HG03575 (cell line): Measurements from ENCODE around the gene SSMEM1.
"Not testable (repeated sequence)": the region's sequence is repeated elsewhere in the genome, so short reads cannot be mapped to it uniquely, and the experiment has no call there.

ENCODE experiments used
- ATAC-seq: cut with Tn5 transposase; IDR thresholded peaks from one replicate; pipeline ENCODE4 v1.9.1; 2021; ENCODE audit not compliant: unreplicated experiment, insufficient number of reproducible peaks, low FRiP score; ENCODE audit errors: extremely low read depth

The SSMEM1 gene

DNA sequence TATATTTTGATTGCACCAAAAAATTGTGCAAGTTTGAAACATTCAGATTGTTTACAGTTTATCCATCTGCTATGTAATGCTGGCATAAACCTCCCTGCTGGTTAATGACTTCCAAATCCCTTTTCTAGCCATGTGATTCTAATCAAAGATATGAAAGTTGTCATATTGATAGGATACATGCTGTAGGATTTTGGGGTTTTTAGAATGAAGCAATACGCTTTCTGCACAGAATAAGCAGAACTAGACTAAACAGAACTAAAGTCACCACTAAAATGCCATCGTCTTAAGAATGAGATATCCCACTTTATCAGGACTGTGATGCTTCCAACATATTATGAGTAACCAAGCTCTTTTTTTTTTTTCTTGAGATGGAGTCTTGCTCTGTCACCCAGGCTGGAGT, 856 bp downstream of the SSMEM1 start:
- no peak for ATAC-seq

GRCh38 chr7:130210181-130210935, 2.7 kb downstream of the SSMEM1 start:
- ATAC-seq = no peak

DNA sequence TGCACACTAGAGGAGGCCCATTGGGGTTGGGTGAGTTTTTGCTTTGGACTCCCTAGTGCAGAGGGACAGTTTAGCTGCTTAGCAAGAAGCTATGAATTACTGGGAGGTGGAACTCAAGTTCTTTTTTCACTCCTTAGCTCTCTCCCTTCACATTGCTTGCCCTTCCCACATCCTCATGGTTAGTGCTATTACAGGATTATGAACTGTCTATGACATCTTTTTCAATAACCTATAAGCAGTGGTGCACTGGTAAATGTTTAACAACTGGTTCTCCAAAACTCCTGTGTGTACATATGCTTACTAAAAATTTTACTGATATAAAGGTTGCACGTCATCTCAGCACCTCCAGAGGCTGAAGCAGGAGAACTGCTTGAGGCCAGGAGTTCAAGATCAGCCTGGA, 6.2 kb downstream of the SSMEM1 start:
- no peak for ATAC-seq

DNA sequence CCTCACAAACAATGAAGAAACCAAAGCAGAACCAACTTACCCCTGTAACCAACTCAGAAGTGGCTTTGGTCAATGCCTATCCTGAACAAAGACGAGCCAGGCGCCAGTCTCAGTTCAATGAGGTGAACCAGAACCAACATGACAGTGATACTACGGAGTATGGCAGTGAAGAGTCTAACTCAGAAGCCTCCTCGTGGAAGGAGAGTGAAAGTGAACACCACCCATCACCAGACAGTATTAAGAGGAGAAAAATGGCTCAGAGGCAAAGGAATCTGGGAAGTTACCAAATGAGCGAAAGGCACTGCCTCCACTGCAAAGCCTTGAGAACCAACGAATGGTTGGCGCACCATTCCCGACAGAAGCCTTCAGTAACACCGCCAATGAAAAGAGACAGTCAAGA, 8.4 kb downstream of the SSMEM1 start:
- no peak for ATAC-seq

DNA sequence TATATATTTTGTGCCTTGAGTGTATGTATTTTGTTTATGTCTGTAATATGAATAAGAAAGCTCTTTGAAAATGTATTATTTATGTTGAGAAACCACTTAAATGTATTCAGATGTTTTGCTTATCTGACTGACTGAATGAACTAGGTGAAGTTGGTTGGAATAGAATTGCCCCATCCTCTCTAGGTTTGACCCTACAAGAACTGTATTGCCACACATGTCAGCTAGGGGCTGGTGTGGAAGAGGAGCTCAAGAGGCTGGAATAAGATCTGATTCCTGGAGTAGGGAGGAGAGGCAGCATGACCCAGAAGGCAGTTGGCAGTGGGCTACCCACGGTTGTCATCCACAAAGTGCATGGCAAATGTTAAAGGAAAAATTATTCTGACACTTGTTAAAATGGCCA, 9.1 kb downstream of the SSMEM1 start:
- ATAC-seq = no peak

GRCh38 chr7:130218806-130219620, 11.4 kb downstream of the SSMEM1 start:
- ATAC-seq = no peak

DNA sequence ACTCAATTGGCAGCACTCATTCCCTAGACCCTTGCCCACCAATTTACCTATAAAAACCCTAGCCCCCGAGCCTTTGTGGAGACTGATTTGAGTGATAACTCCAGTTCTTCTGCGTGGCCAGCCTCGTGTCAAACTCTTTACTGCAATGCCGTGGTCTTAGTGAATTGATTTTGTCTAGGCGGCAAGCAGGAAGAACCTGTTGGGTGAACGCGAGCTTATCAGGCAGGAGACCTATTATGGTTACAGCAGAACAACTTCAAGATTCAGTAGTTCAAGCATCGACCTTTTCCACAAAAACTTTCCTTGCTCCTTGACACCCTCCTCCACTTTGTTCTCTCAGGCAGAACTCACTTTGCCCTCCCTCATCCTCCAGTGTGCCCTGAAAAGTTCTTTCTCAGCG, 12.2 kb downstream of the SSMEM1 start:
- no peak for ATAC-seq

- ATAC-seq = no peak
These were observed 14.1 kb downstream of the SSMEM1 start for GRCh38 chr7:130221746-130222145.

GRCh38 chr7:130223646-130224045, 16.0 kb downstream of the SSMEM1 start:
- ATAC-seq = no peak

DNA sequence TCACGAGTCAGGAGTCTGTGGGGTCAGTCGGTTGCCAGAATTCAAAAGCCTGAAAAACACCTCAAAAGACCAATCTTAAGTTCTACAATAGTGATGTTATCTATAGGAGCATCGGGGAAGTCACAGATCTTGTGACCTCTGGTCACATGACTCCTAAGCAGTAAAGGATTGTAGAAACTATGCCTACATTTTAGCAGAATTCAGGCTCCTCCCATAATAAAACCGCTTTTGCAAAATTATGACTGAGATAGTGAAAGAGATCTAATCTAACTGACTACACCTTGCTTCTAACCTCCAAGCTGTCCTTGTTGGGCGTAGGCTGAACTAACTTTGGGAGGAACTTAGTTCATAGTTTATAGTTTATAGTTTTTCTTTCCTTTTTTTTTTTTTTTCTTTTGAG, 16.6 kb downstream of the SSMEM1 start:
- ATAC-seq = no peak

DNA sequence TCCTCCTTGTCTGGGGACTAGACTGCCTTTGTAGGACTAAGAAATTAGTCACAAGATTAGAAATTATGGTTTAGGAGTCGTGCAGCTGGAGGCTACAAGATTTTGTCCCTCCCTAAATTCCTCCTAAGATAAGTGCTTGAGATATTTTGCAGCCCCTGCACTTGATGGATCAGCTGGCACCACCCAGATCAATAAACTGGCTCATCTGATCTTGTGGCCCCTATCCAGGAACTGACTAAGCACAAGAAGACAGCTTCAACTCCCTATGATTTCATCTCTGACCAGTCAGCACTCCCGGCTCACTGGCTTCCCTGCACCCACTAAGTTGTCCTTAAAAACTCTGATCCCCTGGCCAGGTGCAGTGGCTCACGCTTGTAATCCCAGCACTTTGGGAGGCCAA, 17.3 kb downstream of the SSMEM1 start:
- ATAC-seq = not testable (repeated sequence)

DNA sequence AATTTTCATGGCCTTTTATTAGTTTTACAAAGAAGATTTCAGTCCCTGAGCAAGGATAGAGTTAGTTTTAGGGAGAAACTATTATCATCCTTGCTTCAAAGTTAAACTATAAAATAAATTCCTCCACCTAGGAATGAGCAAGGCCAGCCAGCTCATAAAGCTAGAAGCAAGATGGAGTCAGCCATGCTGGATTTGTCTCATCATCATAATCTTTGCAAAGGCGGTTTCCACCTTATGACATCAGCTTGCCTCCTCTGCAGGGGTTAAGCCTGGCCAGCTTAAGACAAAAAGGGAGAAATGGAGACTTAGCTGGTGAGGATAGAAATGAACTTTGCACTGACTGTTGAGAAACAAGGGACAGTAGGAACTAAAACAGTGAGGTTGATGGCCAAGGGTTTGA, 18.7 kb downstream of the SSMEM1 start:
- no peak for ATAC-seq

DNA sequence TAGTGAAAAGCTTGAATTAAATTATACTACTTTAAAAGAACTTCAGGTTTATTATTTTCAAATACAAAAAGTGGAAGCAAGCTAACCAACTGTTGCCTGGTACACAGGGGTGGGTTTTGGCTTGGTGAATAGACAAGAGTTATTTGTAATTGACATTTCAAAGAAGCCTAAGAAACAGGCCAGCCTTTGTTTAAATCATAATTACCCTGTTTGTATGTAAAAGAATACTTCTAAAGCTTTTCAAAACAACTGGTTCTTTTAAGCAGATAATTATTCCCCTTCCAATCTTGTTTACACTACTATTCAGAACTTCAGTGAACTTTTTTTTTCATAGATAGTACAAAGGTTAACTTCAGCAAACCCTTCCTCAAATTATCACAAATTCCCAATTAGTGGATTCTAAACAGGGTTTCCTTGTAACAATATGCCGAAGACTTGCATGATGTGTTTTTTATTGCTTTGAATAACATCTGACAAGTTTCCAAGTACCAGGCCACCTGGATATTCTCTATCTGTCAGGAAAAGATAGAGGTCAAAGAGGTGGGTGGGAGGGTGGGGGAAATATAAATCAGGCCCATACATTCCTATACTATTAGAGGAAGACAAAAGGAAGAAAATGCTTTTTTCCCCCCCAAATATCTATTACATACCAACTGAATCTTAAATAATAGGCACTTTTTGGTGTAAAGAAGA, 20.4 kb downstream of the SSMEM1 start:
- ATAC-seq = no peak

- ATAC-seq = no peak
These were observed 21.3 kb downstream of the SSMEM1 start for GRCh38 chr7:130228840-130229502.

DNA sequence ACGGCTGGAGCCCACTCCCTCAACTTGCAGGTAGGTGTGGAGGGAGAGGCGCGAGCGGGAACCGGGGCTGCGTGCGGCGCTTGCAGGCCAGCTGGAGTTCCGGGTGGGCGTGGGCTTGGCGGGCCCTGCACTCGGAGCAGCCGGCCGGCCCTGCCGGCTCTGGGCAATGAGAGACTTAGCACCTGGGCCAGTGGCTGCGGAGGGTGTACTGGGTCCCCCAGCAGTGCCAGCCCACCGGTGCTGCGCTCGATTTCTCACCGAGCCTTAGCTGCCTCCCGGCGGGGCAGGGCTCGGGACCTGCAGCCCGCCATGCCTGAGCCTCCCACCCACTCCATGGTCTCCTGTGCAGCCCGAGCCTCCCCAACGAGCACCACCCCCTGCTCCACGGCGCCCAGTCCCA, 22.3 kb downstream of the SSMEM1 start:
- ATAC-seq = not testable (repeated sequence)

- ATAC-seq = no peak
These were observed 24.1 kb downstream of the SSMEM1 start for GRCh38 chr7:130231792-130232191.

DNA sequence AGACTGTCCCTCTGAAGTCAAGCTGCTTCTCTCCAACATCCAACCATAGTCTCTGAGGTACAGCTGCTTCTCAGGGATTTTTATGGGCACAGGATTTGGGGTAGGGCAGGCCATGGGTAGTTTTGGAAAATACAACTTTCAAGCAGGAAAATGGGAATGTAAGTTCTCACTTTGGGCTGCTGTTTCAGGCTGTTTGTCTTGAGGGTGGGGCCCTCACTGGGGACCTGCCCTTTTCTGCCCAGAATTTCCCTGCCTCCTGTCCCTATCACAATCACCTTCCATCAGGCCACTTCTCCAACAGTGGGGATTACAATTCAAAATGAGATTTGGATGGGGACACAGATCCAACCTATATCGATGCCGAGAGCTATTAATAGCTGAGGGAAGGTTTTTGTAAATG, 24.5 kb downstream of the SSMEM1 start:
- ATAC-seq = no peak

DNA sequence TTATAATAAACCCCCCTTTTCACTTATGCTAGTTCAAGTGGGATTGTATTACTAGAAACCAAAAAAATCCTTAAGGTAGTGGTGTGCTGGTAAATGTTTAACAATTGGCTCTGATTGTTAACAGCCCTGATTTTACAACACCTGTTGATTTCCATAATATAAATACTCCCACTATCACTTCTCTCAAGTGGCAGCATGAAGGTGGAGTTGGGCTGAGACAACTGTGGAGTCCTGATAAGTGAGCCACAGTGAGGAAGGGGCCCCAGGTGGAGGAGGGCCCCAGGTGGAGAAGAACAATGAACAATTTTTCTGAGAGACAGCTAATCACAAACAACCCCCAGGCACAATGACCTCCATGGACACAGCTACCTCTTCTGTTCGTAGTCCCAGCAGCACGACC, 26.4 kb downstream of the SSMEM1 start:
- ATAC-seq = no peak

GRCh38 chr7:130236361-130236760, 28.7 kb downstream of the SSMEM1 start:
- ATAC-seq = not testable (repeated sequence)
